HepG2 (cell line): Measurements from ENCODE around the gene COA3. TPM values are rescaled to one million over a fixed set of nuclear protein-coding genes. Genes with fewer than 3 reads are reported as not detected.

ENCODE experiments used
- ATM ChIP-seq: fragments of 450-650 bp; IDR thresholded peaks from 2 replicates; pipeline ENCODE4 v1.7.1; 2017; ENCODE audit warnings: mild to moderate bottlenecking, borderline replicate concordance
- CC2D1A ChIP-seq: sonication (generic); formaldehyde crosslinking; IDR thresholded peaks from 2 replicates; pipeline ENCODE4 v1.8.1; 2023; ENCODE audit warnings: mild to moderate bottlenecking, missing genetic modification reagents
- EHMT2 ChIP-seq: fragments of 200-600 bp; sonication (generic); IDR thresholded peaks from 2 replicates; pipeline ENCODE4 v1.7.0; 2017; ENCODE audit warnings: antibody characterized with exemption, low read depth, low read length, borderline replicate concordance
- HES4 ChIP-seq: sonication (generic); formaldehyde crosslinking; IDR thresholded peaks from 2 replicates; pipeline ENCODE4 v1.9.0; 2021; ENCODE audit warnings: mild to moderate bottlenecking, missing genetic modification reagents, borderline replicate concordance
- IKZF4 ChIP-seq: sonication (generic); formaldehyde crosslinking; IDR thresholded peaks from 2 replicates; pipeline ENCODE4 v1.5.1; 2020; ENCODE audit warnings: borderline replicate concordance, mild to moderate bottlenecking, low read depth, missing genetic modification reagents; ENCODE audit errors: not compliant biosample characterization
- KAT8 ChIP-seq: IDR thresholded peaks from 2 replicates; pipeline ENCODE4 v1.6.1; 2016; ENCODE audit warnings: missing genetic modification reagents, missing compliant biosample characterization
- MTA3 ChIP-seq: sonication (generic); formaldehyde crosslinking; IDR thresholded peaks from 2 replicates; pipeline ENCODE4 v1.4.0; 2020; ENCODE audit warnings: missing genetic modification reagents
- MTF1 ChIP-seq: sonication (generic); formaldehyde crosslinking; IDR thresholded peaks from 2 replicates; pipeline ENCODE4 v1.5.0; 2020; ENCODE audit warnings: missing genetic modification reagents
- NFE2L2 ChIP-seq: fragments of 150-350 bp; IDR thresholded peaks from 2 replicates; pipeline ENCODE4 v1.6.1; 2014; ENCODE audit warnings: low read length
- PRMT3 ChIP-seq: sonication (generic); formaldehyde crosslinking; IDR thresholded peaks from 2 replicates; pipeline ENCODE4 v1.8.1; 2022; ENCODE audit warnings: low read depth, mild to moderate bottlenecking, moderate library complexity, missing genetic modification reagents, borderline replicate concordance
- SMAD3 ChIP-seq: sonication (generic); formaldehyde crosslinking; IDR thresholded peaks from 2 replicates; pipeline ENCODE4 v1.4.0; 2020; ENCODE audit warnings: missing genetic modification reagents
- SP2 ChIP-seq: sonication (generic); formaldehyde crosslinking; IDR thresholded peaks from 2 replicates; pipeline ENCODE4 v1.5.1; 2020; ENCODE audit warnings: mild to moderate bottlenecking, missing genetic modification reagents
- XBP1 ChIP-seq: sonication (generic); formaldehyde crosslinking; IDR thresholded peaks from 2 replicates; pipeline ENCODE4 v1.5.0; 2020; ENCODE audit warnings: missing genetic modification reagents
- ZNF12 ChIP-seq: sonication (generic); formaldehyde crosslinking; IDR thresholded peaks from 2 replicates; pipeline ENCODE4 v1.5.0; 2020; ENCODE audit warnings: missing genetic modification reagents
- ZNF232 ChIP-seq: sonication (generic); formaldehyde crosslinking; IDR thresholded peaks from 2 replicates; pipeline ENCODE4 v1.4.0; 2020; ENCODE audit warnings: missing genetic modification reagents, borderline replicate concordance
- ZNF589 ChIP-seq: sonication (generic); formaldehyde crosslinking; conservative IDR thresholded peaks from 2 replicates; pipeline ENCODE4 v1.8.0; 2022; ENCODE audit warnings: mild to moderate bottlenecking, moderate library complexity, missing genetic modification reagents
- ZNF776 ChIP-seq: sonication (generic); formaldehyde crosslinking; IDR thresholded peaks from 2 replicates; pipeline ENCODE4 v1.4.0; 2020; ENCODE audit warnings: mild to moderate bottlenecking, missing genetic modification reagents
- polyA plus RNA-seq, 8 experiments: library from polyadenylated mRNA; depleted of rRNA in 3 of 8; stranded (reverse) in 7 of 8; unstranded in 1 of 8; fragments of >200 nt; fragmentation: Illumina TruSeq in 4 of 8; extraction: Trizol in 4 of 8; gene quantifications; 2 replicates each; pipeline versions ENCODE4 v1.2.1 to v1.2.3, GENCODE V29; 2011 to 2016; ENCODE audit warnings: low read depth in 4 of 8, missing spikeins in 1 of 8, mixed read lengths in 1 of 8; ENCODE audit not compliant: insufficient read depth in 1 of 8
- total RNA-seq, 5 experiments: library from RNA; depleted of rRNA; stranded (reverse); fragments of >200 nt; fragmentation: Illumina TruSeq; extraction: Trizol; gene quantifications; 2 replicates each; pipeline ENCODE4 v1.2.3, GENCODE V29; 2016; ENCODE audit warnings: low read depth in 1 of 5
- TF ChIP-seq, protein P1 (sequence below): sonication (generic); formaldehyde crosslinking; IDR thresholded peaks from 2 replicates; pipeline ENCODE4 v1.5.0; 2020; ENCODE audit warnings: missing genetic modification reagents
- TF ChIP-seq, protein P2 (sequence below): sonication (generic); IDR thresholded peaks from 2 replicates; pipeline ENCODE4 v1.6.1; 2016; ENCODE audit warnings: low read depth, borderline replicate concordance
- TF ChIP-seq, protein P3 (sequence below): sonication (generic); formaldehyde crosslinking; IDR thresholded peaks from 2 replicates; pipeline ENCODE4 v1.4.0; 2020; ENCODE audit warnings: missing genetic modification reagents
- TF ChIP-seq, protein P4 (sequence below): IDR thresholded peaks from 2 replicates; pipeline ENCODE4 v1.6.1; 2016
- TF ChIP-seq, protein P5 (sequence below): sonication (generic); formaldehyde crosslinking; IDR thresholded peaks from 2 replicates; pipeline ENCODE4 v1.4.0; 2020; ENCODE audit warnings: mild to moderate bottlenecking, missing genetic modification reagents
- TF ChIP-seq, protein P6 (sequence below): conservative IDR thresholded peaks from 2 replicates; pipeline ENCODE4 v1.6.1; 2018; ENCODE audit warnings: missing genetic modification reagents

Gene COA3
- total and polyA plus RNA-seq, 2 of the 13 experiments (the other 11 are each of a cell fraction or from before 2014, with no cell fraction given): 133 to 202 TPM

DNA sequence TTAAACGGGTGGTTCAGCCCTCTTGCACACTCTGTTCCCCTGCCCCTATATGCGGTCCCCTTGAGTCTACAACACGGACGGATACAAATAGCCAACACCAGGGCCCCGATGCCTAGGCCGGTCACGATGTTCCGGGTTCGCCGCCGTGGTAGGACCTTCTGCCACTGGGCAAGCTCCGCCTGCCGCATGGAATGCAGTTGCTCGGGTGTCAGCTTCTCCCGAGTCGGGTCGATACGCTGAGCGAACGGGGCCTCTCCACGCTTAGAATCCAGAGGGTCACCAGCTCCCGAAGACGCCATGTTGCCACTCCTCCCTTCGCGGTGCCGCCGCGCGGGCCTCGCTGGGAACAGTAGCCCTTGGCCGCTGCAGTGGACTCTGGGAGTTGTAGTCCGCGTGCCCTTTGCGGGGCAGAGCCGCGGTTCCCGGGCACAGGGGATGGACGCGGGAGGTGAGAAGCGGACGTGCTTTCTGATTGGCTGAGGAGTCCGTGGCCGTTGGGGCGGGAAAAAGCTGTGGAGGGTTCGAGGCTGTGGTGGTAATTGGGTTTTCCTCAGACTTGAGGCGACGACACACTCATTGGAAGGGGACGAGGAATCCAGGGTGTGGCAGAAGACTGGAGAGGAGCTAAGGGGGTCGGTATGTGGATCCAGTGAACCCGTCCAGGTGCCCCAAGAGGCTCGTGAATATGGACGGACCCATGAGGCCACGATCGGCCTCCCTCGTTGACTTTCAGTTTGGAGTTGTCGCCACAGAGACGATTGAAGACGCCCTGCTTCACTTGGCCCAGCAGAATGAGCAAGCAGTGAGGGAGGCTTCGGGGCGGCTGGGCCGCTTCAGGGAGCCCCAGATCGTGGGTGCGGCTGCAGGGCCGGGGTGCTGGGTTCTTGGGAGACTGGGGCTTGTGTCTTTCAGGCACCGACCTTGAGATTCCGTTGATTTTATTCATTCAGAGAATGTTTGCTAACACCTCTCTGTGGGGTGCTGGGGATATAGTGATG lies at the start of gene COA3, which contains the start of gene CNTD1 (continued):
- TF ChIP-seq NFE2L2 (no peak), IKZF4 (CRISPR knock-in tag) (peak; percentile 94), CC2D1A (CRISPR knock-in tag) (peak; percentile 94), SMAD3 (peak; percentile 86; the same call in 1 of the 2 replicates), ZNF776 (CRISPR knock-in tag) (peak; percentile 85; the same call in 1 of the 2 replicates), ZNF232 (peak; percentile 39; the same call in 1 of the 2 replicates), XBP1 (no peak), ATM (no peak), MTF1 (CRISPR knock-in tag) (no peak), EHMT2 (no peak), HES4 (CRISPR knock-in tag) (peak; percentile 44; the same call in 1 of the 2 replicates), MTA3 (CRISPR knock-in tag) (no peak), SP2 (CRISPR knock-in tag) (peak; percentile 46; the same call in 1 of the 2 replicates), KAT8 (peak; percentile 93), ZNF12 (CRISPR knock-in tag) (no peak), PRMT3 (CRISPR knock-in tag) (peak; percentile 95; the same call in 1 of the 2 replicates), ZNF589 (CRISPR knock-in tag) (peak; percentile 97)
- TF ChIP-seq, protein P1, sequence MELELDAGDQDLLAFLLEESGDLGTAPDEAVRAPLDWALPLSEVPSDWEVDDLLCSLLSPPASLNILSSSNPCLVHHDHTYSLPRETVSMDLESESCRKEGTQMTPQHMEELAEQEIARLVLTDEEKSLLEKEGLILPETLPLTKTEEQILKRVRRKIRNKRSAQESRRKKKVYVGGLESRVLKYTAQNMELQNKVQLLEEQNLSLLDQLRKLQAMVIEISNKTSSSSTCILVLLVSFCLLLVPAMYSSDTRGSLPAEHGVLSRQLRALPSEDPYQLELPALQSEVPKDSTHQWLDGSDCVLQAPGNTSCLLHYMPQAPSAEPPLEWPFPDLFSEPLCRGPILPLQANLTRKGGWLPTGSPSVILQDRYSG (CRISPR knock-in tag): peak; percentile 88; the same call in 1 of the 2 replicates
- TF ChIP-seq, protein P2, sequence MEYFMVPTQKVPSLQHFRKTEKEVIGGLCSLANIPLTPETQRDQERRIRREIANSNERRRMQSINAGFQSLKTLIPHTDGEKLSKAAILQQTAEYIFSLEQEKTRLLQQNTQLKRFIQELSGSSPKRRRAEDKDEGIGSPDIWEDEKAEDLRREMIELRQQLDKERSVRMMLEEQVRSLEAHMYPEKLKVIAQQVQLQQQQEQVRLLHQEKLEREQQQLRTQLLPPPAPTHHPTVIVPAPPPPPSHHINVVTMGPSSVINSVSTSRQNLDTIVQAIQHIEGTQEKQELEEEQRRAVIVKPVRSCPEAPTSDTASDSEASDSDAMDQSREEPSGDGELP: peak; percentile 38; the same call in 1 of the 2 replicates
- TF ChIP-seq, protein P3, sequence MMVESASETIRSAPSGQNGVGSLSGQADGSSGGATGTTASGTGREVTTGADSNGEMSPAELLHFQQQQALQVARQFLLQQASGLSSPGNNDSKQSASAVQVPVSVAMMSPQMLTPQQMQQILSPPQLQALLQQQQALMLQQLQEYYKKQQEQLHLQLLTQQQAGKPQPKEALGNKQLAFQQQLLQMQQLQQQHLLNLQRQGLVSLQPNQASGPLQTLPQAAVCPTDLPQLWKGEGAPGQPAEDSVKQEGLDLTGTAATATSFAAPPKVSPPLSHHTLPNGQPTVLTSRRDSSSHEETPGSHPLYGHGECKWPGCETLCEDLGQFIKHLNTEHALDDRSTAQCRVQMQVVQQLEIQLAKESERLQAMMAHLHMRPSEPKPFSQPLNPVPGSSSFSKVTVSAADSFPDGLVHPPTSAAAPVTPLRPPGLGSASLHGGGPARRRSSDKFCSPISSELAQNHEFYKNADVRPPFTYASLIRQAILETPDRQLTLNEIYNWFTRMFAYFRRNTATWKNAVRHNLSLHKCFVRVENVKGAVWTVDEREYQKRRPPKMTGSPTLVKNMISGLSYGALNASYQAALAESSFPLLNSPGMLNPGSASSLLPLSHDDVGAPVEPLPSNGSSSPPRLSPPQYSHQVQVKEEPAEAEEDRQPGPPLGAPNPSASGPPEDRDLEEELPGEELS (CRISPR knock-in tag): no peak; the same call in none of the 2 replicates
- TF ChIP-seq, protein P4, sequence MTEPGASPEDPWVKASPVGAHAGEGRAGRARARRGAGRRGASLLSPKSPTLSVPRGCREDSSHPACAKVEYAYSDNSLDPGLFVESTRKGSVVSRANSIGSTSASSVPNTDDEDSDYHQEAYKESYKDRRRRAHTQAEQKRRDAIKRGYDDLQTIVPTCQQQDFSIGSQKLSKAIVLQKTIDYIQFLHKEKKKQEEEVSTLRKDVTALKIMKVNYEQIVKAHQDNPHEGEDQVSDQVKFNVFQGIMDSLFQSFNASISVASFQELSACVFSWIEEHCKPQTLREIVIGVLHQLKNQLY (CRISPR knock-in tag): 0 out of 2 replicates have a peak, but pooled peaks have one; percentile 29
- TF ChIP-seq, protein P5, sequence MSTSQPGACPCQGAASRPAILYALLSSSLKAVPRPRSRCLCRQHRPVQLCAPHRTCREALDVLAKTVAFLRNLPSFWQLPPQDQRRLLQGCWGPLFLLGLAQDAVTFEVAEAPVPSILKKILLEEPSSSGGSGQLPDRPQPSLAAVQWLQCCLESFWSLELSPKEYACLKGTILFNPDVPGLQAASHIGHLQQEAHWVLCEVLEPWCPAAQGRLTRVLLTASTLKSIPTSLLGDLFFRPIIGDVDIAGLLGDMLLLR (CRISPR knock-in tag): peak; percentile 95
- TF ChIP-seq, protein P6, sequence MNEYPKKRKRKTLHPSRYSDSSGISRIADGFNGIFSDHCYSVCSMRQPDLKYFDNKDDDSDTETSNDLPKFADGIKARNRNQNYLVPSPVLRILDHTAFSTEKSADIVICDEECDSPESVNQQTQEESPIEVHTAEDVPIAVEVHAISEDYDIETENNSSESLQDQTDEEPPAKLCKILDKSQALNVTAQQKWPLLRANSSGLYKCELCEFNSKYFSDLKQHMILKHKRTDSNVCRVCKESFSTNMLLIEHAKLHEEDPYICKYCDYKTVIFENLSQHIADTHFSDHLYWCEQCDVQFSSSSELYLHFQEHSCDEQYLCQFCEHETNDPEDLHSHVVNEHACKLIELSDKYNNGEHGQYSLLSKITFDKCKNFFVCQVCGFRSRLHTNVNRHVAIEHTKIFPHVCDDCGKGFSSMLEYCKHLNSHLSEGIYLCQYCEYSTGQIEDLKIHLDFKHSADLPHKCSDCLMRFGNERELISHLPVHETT (CRISPR knock-in tag): no peak; the same call in 1 of the 2 replicates
